Activated CD4-positive, alpha-beta T cell treated with anti-CD3 and anti-CD28 coated beads, Interleukin-2, amount 50 U/mL, for 4 hours (primary cell): ENCODE results near the gene PHOSPHO1.
"Not testable (repeated sequence)": the region's sequence is repeated elsewhere in the genome, so short reads cannot be mapped to it uniquely, and the experiment has no call there.

Source experiments
- DNase-seq, 2 experiments: peaks; one replicate each; pipeline ENCODE4 v3.0.0-alpha.2; 2020

The PHOSPHO1 gene, protein sequence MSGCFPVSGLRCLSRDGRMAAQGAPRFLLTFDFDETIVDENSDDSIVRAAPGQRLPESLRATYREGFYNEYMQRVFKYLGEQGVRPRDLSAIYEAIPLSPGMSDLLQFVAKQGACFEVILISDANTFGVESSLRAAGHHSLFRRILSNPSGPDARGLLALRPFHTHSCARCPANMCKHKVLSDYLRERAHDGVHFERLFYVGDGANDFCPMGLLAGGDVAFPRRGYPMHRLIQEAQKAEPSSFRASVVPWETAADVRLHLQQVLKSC

DNA sequence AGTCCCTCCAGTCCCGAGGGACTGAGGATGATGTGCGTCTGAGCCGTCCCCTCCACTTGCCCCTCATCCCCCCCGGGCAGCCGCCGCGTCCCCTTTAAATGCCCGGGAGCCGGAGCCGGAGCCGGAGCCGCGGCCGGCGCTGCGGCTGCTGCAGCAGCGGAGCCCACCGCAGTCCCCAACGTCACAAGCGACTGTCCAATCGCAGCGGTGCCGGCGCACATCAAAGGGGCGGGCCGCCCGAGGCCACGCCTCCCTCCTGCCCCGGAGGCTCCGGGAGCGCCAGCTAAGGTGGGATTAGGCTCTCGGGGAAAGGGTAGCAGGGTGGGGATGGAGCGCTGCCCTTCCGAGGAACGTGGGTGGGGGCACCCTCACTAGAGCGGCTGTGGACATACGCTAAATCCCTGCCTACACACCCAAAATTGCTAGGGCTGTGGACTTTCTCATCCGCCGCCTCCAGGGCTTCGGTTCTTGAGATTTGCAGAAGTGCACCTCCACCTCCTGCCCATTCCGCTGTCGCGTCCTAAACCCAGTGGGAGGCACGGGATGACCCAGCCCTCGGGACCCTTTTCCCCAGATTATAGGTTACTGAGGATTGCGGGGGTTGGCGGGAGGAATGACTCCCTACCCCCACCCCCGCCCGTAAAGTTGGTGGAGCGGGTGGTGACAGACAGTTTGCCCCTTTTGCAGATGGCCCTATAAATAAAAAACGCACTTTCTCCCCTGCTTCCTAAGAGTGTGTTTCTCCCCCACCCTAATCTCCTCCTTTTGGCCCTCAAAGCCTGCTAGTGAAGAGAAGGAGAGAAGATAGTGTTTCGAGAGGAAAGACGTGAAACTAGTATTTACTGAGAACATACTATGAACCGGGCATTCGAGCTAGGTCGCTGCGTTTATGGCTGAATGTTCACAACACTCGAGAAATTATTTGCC lies at the start of gene PHOSPHO1:
Gene PHOSPHO1 (minus strand): TSS at position 152 of the 927 bp plus-strand sequence. CDS start 4,096 bp downstream, outside the sequence.
- peak; percentile 75 to 79 for DNase-seq

DNA sequence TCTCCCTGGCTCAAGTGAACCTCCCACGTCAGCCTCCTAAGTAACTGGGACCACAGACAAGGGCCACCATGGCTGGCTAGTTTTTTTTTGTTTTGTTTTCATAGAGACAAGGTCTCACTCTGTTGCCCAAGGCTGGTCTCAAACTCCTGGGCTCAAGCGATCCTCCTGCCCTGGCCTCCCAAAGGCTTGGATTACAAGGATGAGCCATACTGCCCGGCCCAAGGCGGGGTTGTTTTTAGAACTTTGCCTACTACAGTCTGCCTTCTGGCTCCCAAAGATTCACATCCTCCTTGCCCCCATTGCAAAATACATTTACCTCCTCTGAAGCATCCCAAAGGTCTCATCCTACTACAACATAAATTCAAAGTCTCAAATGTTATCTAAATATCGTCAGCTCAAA lies 49.5 kb upstream of the PHOSPHO1 start:
- DNase-seq: no peak

DNA sequence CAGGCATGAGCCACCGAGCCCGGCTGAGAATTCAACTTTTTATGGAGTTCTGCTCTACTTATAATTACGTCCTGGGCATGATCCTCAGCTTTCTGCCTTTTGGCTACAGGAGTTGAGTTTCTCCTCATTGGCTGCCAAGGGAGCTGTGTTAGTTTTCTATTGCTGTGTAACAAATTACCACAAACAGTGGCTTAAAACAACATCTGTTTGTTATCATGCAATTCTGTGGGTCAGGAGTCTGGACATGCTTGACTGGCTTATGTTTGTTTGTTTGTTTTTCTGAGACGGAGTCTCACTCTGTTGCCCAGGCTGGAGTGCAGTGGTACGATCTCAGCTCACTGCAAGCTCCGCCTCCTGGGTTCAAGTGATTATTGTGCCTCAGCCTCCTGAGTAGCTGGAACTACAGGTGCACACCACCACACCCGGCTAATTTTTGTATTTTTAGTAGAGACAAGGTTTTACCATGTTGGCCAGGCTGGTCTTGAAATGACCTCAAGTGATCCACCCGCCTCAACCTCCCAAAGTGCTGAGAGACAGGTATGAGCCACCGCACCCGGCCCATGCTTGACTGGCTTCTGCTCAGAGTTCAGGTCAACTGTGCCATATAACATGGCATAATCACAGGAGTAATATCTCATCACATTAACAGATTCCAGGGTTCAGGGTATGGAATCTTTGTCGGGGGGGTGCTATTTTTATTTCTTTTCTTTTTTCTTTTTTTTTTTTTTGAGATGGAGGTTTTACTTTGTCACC lies 48.9 kb upstream of the PHOSPHO1 start:
- DNase-seq: not testable (repeated sequence)

DNA sequence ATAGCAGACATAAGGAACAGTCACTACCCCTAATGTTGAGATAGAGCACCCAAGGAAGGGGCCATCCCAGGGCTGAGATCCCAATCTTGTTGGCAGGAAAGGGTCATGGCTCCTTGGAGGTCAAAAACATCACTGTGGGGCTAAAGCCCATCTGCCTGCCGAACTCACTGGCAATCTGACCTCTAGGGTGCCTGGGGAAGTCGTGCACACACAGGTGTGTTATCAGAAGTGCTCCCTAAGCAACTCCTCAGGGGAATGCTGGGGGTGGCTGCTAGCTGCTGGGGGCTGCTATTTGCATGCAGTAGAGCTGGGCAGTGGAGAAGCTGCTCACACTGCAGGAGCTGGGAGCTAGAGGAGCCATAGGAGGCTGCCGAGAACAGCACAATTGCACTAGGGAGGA lies 47.5 kb upstream of the PHOSPHO1 start:
- DNase-seq: no peak

DNA sequence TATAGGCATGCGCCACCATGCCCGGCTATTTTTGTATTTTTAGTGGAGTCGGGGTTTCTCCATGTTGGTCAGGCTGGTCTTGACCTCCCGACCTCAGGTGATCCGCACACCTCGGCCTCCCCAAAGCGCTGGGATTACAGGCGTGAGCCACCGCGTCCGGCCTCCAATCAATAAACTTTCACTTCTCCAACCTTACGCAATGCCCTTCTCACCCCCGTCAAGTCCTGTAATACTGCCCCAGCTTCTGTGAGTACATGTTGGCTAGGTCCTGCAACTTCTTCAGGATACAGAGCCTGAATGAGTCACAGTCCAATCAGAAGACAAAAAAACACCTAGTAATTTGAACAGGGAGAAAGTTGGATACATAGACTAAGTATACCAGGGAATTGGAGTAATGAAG lies 47.1 kb upstream of the PHOSPHO1 start:
- DNase-seq: no peak

DNA sequence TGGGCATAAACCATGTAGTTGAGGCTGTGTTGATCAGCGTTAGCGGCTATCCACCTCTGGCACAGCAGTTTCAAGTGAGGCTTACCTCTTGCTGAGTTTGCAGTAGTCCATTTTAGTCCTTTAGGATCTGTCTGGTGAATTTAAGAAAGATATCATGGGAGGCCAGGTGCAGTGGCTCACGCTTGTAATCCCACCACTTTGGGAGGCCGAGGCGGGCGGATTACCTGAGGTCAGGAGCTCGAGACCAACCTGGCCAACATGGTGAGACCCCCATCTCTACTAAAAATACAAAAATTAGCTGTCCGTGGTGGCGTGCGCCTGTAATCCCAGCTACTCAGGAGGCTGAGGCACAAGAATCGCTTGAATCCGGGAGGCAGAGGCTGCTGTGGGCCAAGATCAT lies 45.4 kb upstream of the PHOSPHO1 start:
- not testable (repeated sequence) for DNase-seq

DNA sequence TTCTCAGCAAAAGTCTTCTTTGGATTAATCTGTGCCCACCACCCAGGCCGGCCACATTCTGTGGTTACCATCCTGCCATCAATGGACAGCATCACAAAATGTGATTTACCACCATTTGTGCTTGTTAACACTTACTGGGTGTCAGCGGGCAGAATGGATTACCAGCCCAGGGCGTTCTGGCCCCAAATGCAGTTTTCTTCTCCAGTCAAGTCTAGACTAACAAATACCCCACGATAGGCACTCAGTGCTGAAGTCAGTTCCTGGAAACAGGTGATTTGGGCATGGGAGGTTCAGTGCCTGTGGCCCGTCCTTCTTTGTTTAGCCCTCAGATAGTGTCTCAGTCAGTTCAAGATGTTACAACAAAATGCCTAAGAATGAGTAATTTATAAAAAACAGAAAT lies 38.8 kb upstream of the PHOSPHO1 start:
- no peak for DNase-seq

DNA sequence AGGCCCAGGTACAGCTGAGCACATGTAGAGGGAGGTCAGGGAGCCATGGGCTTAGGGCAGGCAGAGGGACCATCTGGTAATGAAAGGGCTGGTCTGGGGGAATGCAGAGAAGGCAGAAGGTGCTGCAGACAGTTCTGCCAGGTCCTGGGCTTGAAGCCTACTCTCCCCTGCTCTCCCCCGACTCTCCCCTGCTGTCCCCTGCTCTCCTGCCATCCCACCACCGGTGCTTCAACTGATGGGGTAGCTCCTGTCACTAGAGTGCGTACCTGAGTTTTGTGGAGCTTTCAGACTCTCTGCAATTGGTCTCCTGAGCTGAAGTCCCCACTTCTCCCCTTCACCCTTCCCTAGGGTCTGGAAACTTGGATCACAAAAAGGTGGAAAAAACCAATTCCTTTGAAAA lies 37.3 kb upstream of the PHOSPHO1 start:
- DNase-seq: no peak

DNA sequence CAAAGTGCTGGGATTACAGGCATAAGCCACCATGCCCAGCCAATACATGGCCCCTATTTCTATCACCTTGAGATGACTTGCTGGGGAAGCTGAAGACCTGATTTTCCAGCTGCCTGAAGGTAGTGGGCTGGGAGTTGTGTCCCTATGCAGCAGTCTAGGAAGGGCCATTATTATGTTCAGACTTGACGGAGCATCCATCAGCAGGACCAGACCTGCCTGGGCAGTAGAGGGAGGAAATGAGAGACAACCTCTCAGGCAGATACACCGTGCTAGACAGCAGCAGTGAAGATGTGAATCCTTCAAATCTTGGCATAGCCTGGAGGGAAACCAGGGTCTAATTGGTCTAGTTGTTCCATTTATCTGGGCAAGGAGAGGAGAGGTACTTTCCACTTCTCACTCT lies 35.6 kb upstream of the PHOSPHO1 start:
- DNase-seq: no peak

DNA sequence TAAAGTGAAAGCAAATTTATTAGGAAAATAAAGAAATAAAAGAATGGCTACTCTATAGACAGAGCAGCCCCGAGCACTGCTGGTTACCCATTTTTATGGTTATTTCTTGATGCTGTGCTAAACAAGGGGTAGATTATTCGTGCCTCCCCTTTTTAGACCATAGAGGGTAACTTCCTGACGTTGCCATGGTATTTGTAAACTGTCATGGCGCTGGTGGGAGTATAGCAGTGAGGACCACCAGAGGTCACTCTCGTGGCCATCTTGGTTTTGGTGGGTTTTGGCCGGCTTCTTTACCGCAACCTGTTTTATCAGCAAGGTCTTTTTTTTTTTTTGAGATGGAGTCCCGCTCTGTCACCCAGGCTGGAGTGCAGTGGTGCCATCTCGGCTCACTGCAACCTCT lies 31.0 kb upstream of the PHOSPHO1 start:
- not testable (repeated sequence) for DNase-seq

DNA sequence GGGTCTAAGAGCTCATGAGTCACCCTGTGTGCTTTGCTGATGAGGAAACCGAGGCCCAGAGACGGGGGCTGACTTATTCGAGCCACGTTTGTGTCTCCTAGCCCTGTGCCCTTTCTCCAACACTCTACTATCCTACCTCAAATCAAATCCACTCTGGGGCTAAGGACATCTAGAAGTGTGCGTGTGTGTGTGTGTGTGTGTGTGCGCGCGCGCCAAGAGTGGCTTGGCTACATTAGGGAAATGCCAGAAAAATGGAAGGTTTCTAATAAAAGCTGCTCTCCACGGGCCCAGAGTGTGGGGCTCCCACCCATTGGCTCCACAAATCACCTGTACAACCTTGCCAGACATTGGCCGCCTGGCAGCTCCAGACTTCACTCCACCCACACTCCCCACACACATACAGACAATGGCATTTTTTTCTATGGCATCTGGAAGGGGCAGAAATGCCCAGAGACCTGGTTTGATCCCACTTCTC lies 30.3 kb upstream of the PHOSPHO1 start:
- DNase-seq: peak; percentile 17 to 35

DNA sequence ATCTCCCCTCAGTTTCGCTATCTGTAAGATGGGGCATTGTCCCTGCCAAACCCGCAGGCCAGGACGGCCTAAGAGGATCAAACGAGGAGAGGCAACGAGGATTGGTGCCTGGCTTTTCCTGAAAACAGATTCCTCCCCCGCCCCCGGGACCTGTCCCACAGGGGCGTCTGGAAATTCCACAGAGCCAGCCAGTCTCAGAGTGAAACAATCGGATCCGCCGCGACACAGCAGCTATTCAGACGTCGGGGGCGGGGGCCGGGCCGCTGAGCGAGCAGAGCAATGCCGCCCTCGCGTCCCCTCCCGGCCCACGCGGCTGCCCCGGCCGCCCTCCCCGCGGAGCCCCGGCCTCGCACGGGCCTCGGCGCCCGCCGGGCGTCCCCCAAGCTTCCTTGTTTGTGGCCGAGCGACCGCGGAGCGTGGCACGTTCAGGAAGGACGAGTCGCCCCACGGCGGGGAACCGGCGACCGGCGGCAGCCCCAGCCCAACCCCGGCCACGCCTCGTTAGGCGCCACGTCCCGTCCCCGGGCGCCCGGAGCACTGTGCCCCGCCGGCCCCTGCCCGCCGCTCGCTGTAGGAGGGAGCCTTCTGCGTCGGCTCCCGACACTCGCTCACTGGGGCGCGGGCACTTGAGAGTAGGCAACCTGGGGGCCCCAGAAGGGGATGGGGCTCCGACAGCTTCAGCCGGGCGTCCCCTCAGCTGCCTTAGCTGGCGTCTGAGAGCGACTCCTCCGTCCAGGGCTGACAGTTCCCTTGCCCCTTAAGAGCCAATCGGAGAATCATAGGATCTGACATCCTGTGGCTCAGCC lies 29.6 kb upstream of the PHOSPHO1 start:
- DNase-seq: peak; percentile 57 to 62

DNA sequence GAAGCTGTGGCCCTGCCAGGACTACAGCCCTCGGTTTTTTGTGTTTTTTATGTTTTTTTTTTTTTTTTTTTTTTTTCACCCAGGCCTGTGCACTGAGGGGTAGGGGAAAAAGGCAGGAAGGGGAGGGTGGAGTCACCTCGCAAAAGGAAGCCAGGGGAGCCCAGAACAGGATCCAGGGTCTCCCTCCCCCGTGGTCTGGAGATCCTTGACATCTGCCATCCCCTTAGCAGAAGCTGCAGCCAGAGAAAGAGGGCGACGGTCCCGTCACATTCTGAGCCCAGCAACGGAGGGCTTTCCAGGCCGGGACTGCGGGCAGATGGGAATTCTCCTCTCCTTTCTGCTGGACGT lies 29.1 kb upstream of the PHOSPHO1 start:
- DNase-seq: no peak

DNA sequence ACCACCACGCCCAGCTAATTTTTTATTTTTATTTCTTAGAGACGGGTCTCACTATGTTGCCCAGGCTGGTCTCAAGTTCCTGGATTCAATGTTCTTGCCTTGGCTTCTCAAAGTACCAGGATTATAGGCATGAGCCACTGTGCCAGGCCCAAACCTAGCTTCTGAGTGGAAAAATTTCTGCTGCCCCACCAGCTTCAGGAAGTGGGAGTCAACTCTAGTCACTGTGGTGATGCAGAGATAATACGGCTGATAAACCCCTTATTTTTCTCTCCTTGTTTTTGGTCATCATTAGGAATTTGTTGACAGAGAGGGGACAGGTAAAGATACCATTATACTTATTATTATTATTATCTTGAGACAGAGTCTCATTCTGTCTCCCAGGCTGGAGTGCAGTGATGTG lies 27.8 kb upstream of the PHOSPHO1 start:
- no peak for DNase-seq

DNA sequence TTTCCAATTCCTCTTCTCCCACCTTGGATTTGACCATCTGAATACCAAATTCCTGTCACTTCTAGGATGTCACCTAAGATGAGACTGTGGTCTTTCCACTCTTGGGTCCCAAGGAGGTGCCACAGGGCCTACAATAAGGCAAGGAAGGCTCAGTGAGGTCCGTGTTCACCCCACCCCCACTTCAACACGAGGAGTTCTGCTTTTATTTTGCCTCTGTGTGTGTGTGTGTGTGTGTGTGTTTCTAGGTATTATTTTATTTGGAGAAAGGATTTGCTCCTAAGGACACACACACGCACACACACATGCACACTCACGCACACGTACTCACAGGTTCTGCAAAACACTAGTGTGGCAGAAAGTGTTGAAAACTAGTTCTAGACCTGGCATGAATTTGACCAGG lies 24.5 kb upstream of the PHOSPHO1 start:
- no peak for DNase-seq

DNA sequence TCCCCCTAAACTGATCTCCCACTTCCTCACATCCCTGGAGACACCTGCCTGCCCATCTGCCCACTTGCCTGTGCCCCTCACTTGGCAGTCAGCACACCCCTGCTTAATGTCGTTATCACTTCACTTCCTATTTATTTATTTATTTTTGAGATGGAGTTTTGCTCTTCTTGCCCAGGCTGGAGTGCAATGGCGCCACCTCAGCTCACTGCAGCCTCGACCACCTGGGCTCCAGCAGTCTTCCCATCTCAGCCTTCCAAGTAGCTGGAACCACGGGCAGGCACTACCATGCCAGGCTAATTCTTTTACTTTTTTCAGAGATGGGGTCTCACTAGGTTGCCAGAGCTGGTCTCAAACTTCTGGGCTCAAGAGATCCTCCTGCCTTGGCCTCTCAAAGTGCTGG lies 23.5 kb upstream of the PHOSPHO1 start:
- DNase-seq: no peak

DNA sequence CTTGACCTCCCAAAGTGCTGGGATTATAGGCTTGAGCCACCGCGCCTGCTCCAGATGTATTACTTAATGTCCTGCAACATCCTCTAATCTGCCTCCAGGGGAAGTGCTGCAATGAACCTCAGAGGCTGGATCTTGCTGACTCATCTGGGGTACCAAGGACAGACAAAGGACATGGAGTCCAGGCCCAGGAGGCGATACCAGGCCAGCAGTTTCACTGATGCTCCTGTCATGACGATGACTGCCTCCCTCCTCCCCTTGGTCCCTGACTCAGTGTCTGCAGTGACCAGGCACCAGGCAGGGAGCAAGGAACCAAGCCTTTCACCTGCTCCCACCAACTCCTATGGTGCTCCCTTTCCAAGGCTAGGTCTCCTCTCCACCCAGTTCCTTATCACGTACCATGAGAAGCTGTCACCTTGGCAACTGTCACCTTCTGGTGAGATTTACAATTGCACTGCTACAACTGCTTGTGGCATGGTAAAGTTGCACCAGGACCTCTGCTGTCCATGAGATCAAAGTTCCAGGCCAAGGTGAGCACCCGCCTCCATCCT lies 21.6 kb upstream of the PHOSPHO1 start:
- no peak for DNase-seq

DNA sequence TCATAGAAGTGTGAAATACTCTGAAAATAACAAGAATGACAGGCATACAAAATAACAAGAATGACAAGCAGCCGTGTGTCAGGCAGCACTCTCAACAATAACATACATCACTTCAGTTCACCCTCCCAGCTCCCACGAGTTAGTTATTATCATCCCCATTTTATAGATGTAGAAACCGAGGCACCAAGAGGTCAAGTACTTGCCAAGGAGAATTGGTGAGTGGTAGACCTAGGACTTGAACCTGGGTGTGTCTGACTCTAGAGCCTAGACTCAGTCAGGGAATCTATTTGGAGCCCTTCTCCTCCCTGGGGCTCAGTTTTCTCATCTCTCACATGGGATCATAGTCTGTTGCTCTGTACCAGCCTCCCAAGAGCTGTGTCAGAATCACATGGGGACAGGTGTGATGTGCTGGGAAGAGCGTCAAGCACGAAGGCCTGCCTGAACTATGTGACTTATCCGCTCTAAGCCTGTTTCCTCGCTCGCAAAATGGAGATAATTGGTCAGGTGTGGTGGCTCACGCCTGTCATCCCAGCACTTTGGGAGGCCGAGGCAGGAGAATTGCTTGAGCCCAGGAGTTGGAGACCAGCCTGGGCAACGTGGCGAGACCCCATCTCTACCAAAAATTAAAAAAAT lies 19.4 kb upstream of the PHOSPHO1 start:
- DNase-seq: no peak

DNA sequence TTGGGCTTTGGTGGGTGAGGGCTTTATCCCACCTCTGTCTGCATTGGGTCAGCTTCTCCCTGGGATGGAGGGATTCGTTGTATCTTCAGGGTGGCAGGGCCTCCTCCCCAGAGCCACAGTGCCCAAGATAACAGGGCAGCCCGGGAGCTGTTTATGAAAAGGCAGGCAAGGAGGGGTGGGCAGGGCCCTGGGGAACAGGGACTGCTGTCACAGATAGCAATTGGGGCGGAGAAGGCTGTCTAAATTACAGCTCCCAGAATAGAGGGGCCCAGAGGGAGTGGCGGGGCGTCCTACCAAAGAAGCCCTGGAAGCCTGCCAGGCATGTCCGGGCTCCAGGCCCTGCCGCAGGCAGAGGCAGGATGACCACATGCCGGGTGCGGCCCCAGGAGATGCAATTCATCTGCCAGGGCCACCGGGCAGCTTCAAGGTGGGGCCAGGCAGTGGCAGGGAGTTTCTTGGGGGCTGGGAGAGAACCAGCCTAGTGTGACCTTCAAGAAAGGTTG lies 18.8 kb upstream of the PHOSPHO1 start:
- DNase-seq: no peak

DNA sequence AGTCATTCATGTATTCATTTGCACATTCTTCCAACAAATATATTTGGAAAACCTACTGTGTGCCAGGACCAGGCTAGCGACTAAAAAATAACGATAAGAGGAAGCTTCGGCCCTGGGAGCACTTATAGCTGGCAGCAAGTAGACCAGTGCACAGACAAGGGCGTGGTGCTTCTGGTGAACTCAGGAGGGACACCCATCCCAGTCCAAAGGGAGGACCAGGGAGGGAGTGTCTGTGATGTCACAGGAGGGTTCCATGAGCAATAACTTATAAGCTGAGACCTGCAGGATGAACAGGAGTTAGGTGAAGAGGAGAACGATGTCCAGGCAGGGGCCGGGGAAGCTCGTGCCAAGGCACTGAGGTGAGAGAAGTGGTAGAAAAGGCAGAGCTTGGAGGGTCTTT lies 17.4 kb upstream of the PHOSPHO1 start:
- DNase-seq: no peak

DNA sequence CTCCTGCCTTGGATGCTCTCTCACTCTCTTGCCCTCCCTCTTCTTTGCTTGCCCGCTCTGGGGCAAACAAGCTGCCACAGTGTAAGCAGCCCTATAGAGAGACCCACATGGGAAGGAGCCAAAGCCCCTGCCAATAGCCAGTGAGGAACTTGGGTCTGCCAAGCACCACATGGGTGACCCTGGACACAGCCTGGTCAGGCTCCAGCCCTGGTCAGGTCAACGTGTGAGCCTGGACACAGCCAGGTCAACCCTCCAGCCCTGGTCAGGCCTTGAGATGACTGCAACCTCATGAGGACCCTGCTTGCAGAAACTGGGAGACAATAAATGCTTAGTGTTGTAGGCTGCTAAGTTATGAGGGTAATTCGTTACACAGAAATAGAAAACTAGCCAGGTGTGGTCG lies 14.3 kb upstream of the PHOSPHO1 start:
- DNase-seq: no peak

DNA sequence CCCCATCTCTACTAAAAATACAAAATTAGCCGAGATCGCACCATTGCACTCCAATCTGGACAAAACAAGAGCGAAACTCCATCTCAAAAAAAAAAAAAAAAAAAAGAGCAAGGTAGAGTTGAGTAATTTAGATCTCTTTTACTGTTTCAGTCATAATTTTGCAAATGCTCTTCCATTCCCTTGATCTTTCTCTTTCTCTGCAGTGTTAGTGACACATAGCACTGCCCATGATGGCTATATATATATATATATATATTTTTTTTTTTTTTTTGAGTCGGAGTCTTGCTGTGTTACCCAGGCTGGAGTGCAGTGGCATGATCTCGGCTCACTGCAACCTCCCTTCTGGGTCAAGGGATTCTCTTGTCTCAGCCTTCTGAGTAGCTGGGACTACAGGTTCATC lies 12.2 kb upstream of the PHOSPHO1 start:
- no peak for DNase-seq
